Upper lobe of left lung (tissue), 6 donors: ENCODE data around the gene CXCR6. TPM values are rescaled to one million over a fixed set of nuclear protein-coding genes. Genes with fewer than 3 reads are reported as not detected.

Experiments
- ATAC-seq, 2 donors: fragments of 200-7000 bp; cut with Tn5 transposase; one replicate each; pipeline ENCODE4 v1.9.1; 2022; ENCODE audit warnings: mild to moderate bottlenecking in 2 of 2, moderate library complexity in 2 of 2; ENCODE audit not compliant: low FRiP score in 2 of 2
- DNase-seq, 2 donors: peaks; one replicate each; pipeline ENCODE4 v3.0.0-alpha.2; 2019 to 2020
- H3K27ac ChIP-seq, 4 donors: fragments of 200-600 bp; sonication (generic); one replicate each; pipeline ENCODE4 v1.5.1; 2016 to 2019
- H3K27me3 ChIP-seq, 4 donors: fragments of 200-600 bp; sonication (generic); one replicate each; pipeline ENCODE4 v1.5.1; 2017 to 2019
- H3K36me3 ChIP-seq, 4 donors: fragments of 200-600 bp; sonication (generic); one replicate each; pipeline ENCODE4 v1.5.1; 2016 to 2019
- H3K4me1 ChIP-seq, 4 donors: fragments of 200-600 bp; sonication (generic); one replicate each; pipeline ENCODE4 v1.5.1; 2018 to 2019
- H3K4me3 ChIP-seq, 4 donors: fragments of 200-600 bp; sonication (generic); one replicate each; pipeline ENCODE4 v1.5.1; 2017 to 2019; ENCODE audit warnings: mild to moderate bottlenecking in 2 of 4, moderate library complexity in 1 of 4
- H3K9me3 ChIP-seq, 4 donors: fragments of 200-600 bp; sonication (generic); one replicate each; pipeline ENCODE4 v1.5.1; 2018 to 2019
- EP300 ChIP-seq, 4 donors: sonication (generic); formaldehyde crosslinking; IDR thresholded peaks; one replicate each; pipeline ENCODE4 v1.5.1; 2017; ENCODE audit warnings: antibody characterized with exemption in 4 of 4, control low read depth in 2 of 4
- POLR2A ChIP-seq, 4 donors: fragments of 450-650 bp; IDR thresholded peaks; one replicate each; pipeline ENCODE4 v1.5.1; 2016 to 2017; ENCODE audit warnings: antibody characterized with exemption in 4 of 4, mild to moderate bottlenecking in 2 of 4
- POLR2AphosphoS5 ChIP-seq, 2 donors: sonication (generic); formaldehyde crosslinking; IDR thresholded peaks; one replicate each; pipeline ENCODE4 v1.5.1; 2017; ENCODE audit warnings: antibody characterized with exemption in 2 of 2
- WGBS, 2 donors: methylation state at CpG; one replicate each; pipeline ENCODE4 v1.1.5; 2017 to 2018; 5-methylcytosine and 5-hydroxymethylcytosine counted together
- total RNA-seq, 6 donors: library from RNA; depleted of rRNA in 4 of 6; stranded (reverse); fragments of >200 nt in 4 of 6; gene quantifications; one replicate each; pipeline versions ENCODE4 v1.1.0 to v1.2.1, GENCODE V29; 2016 to 2021
- TF ChIP-seq, protein P1 (sequence below), 6 experiments: fragments of 450-650 bp in 4 of 6; fragments of 200-600 bp in 2 of 6; sonication (generic) in 2 of 6; IDR thresholded peaks; one replicate each; pipeline ENCODE4 v1.5.1; 2016 to 2019; ENCODE audit warnings: antibody characterized with exemption in 6 of 6
- donor health status: DM: no; HTN: no; CAD: no; lungs with moderate emphysema.
- donor health status: DM: no; HTN: yes; CAD: no; lungs with severe emphysema.

The CXCR6 gene
- total RNA-seq, 6 donors from 2014 or later = 2.1 to 10.2 (median 3.0) TPM

DNA sequence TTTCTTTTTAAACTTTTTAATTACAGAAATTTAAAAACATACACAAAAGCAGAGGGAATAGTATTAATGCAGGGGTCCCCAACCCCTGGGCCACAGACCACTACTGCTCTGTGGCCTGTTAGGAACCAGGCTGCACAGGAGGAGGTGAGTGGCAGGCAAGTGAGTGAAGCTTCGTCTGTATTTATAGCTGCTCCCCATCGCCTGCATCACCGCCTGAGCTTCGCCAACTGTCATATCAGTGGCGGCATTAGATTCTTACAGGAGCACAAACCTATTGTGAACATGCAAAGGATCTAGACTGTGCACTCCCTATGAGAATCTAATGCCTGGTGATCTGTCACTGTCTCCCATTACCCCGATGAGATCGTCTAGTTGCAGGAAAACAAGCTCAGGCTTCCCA is 34.5 kb upstream of the CXCR6 start:
- ATAC-seq (no peak), DNase-seq (no peak)
- Histone ChIP-seq H3K9me3 (no peaks in the 10 kb centered on the region), H3K36me3 (no peaks in the 10 kb centered on the region), H3K4me1 (no peaks in the 10 kb centered on the region), H3K27ac (no peak overlapping the region), H3K4me3 (no peak overlapping the region), H3K27me3 (no peaks in the 10 kb centered on the region)
- TF ChIP-seq EP300 (IDR thresholded peaks at IDR 0.05) (no peak), POLR2AphosphoS5 (IDR thresholded peaks at IDR 0.05) (no peak), POLR2A (IDR thresholded peaks at IDR 0.05) (no peak)
- TF ChIP-seq, protein P1, sequence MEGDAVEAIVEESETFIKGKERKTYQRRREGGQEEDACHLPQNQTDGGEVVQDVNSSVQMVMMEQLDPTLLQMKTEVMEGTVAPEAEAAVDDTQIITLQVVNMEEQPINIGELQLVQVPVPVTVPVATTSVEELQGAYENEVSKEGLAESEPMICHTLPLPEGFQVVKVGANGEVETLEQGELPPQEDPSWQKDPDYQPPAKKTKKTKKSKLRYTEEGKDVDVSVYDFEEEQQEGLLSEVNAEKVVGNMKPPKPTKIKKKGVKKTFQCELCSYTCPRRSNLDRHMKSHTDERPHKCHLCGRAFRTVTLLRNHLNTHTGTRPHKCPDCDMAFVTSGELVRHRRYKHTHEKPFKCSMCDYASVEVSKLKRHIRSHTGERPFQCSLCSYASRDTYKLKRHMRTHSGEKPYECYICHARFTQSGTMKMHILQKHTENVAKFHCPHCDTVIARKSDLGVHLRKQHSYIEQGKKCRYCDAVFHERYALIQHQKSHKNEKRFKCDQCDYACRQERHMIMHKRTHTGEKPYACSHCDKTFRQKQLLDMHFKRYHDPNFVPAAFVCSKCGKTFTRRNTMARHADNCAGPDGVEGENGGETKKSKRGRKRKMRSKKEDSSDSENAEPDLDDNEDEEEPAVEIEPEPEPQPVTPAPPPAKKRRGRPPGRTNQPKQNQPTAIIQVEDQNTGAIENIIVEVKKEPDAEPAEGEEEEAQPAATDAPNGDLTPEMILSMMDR (IDR thresholded peaks at IDR 0.05) = no peak
- WGBS, 2 donors = 81 to 90% methylated on average over 7 of the region's 7 CpGs

DNA sequence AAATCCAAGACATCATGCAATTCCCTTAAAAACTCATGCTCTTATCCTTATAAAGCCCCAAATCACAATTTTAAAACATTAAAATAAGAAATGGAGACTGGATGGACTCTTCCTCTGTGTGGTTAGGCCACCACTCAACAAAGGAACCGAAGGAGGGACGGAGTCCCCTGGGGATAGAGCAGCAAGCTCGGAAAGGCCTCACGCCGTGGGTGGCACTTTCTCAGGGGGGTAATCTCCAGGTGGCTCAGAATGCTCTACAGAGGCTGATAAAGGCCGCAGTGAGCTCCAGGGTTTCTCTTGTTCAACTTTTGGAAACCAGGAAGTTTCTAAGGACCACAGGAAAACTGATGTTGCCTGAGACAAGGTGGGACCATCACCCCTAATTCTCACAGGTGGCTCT is 33.7 kb upstream of the CXCR6 start:
- no peaks in the 10 kb centered on the region for H3K4me1 ChIP-seq
- H3K9me3 ChIP-seq = no peaks in the 10 kb centered on the region
- H3K27ac ChIP-seq = no peak overlapping the region
- H3K36me3 ChIP-seq = no peaks in the 10 kb centered on the region
- no peak overlapping the region for H3K4me3 ChIP-seq
- ATAC-seq (no peak), DNase-seq (no peak)
- no peaks in the 10 kb centered on the region for H3K27me3 ChIP-seq
- 90 to 92% methylated on average over 6 of the region's 6 CpGs for WGBS, 2 donors
- no peak for TF ChIP-seq POLR2AphosphoS5 (IDR thresholded peaks at IDR 0.05)
- no peak for TF ChIP-seq POLR2A (IDR thresholded peaks at IDR 0.05)
- TF ChIP-seq, protein P1 (IDR thresholded peaks at IDR 0.05) = no peak
- TF ChIP-seq EP300 (IDR thresholded peaks at IDR 0.05) = no peak

DNA sequence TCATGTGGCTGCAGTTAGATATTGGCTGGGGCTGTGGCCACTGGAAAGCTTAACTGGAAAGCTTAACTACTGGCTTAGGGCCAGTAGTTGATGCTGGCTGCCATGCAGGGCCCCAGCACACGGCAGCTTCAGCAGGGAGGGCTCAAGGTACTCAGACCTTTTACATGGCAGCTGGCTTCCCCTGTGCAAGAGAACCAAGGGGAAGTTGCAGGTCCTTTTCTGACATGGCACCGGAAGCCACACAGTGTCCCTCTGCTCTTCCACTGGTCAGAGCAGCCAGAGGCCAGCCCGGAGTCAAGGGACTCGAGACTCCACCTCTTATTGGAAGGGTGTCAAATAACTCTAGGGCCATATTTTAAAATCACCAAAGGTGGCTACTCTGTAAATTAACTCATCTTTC is 32.4 kb upstream of the CXCR6 start:
- Histone ChIP-seq H3K9me3 (no peaks in the 10 kb centered on the region), H3K4me3 (no peak overlapping the region), H3K36me3 (no peaks in the 10 kb centered on the region), H3K4me1 (no peaks in the 10 kb centered on the region), H3K27me3 (no peaks in the 10 kb centered on the region), H3K27ac (no peak overlapping the region)
- 87 to 100% methylated on average over 1 to 4 of the region's 4 CpGs for WGBS, 2 donors
- TF ChIP-seq, protein P1 (IDR thresholded peaks at IDR 0.05) = no peak
- TF ChIP-seq POLR2A (IDR thresholded peaks at IDR 0.05) (no peak), POLR2AphosphoS5 (IDR thresholded peaks at IDR 0.05) (no peak), EP300 (IDR thresholded peaks at IDR 0.05) (no peak)
- no peak for DNase-seq
- ATAC-seq = no peak

DNA sequence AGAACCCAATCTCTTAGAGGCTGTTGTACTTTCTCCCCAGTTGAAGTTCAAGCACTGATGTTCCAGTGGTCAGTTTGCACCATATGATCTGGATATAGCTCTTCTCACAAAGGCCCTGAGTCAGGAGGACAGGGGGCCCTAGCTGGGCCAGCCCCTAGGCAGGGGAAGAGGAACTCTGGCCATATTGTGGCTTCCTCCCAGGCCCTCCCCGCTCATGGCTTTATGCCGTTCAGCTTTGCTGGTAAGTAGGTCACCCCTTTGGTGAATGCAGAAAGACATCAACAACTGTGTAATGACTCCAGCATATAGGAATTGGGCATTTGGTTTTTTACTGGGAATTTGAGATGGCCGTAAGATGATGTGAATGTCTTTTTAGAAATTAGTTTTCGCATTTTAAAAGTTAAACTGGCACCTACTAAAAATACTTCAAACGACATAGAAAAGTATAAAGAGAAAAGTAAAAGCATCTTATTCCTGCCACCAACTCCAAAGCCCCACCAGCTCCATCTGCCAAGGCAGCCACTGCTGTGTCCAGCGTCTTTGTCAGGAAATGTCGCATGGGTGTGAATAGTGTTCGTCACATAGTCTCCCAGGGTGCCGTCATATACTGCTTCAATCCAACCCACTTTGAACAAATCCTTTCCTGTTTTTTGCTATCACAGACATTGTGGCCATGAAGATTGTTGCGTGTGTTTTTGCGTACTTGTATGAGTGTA is 31.6 kb upstream of the CXCR6 start:
- H3K27me3 ChIP-seq = no peaks in the 10 kb centered on the region
- ATAC-seq = no peak
- no peaks in the 10 kb centered on the region for H3K36me3 ChIP-seq
- 91% methylated on average over 11 of the region's 11 CpGs for WGBS, 2 donors
- H3K4me3 ChIP-seq = no peak overlapping the region
- H3K4me1 ChIP-seq = peaks cover 0 to 4% (median 0%) of the 10 kb centered on the region in 4 donors
- TF ChIP-seq, protein P1 (IDR thresholded peaks at IDR 0.05) = no peak
- TF ChIP-seq EP300 (IDR thresholded peaks at IDR 0.05) = no peak
- TF ChIP-seq POLR2AphosphoS5 (IDR thresholded peaks at IDR 0.05) = no peak
- TF ChIP-seq POLR2A (IDR thresholded peaks at IDR 0.05) = no peak
- no peak overlapping the region for H3K27ac ChIP-seq
- no peaks in the 10 kb centered on the region for H3K9me3 ChIP-seq
- no peak for DNase-seq

DNA sequence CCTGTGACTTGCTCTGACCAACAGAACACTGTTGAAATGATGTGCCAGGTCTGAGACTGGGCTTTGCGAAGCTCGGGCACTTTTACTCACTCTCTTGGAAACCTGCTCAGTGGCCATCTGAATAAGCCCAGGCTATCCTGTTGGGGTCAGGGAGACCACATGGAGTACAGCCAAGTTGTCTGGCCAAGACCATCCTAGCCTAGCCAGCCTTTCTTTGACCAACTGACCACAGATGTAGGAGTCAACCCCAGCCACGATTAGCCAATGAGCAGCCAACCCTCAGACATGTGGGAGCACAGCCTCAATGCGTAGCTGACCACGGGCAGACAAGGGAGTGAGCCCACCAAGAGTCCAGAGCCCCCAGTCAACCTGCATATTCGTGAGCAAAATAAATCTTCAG is 30.8 kb upstream of the CXCR6 start:
- WGBS, 2 donors = 93 to 96% methylated on average over 5 of the region's 6 CpGs
- H3K9me3 ChIP-seq = no peaks in the 10 kb centered on the region

More for the DNA sequence above, 30.8 kb upstream of the CXCR6 start:
- Histone ChIP-seq H3K4me1 (peaks cover 0 to 4% (median 0%) of the 10 kb centered on the region in 4 donors), H3K36me3 (no peaks in the 10 kb centered on the region), H3K27me3 (no peaks in the 10 kb centered on the region), H3K27ac (no peak overlapping the region), H3K4me3 (no peak overlapping the region)
- ATAC-seq = no peak
- no peak for DNase-seq
- TF ChIP-seq POLR2A (IDR thresholded peaks at IDR 0.05) (no peak), EP300 (IDR thresholded peaks at IDR 0.05) (no peak), POLR2AphosphoS5 (IDR thresholded peaks at IDR 0.05) (no peak)
- TF ChIP-seq, protein P1 (IDR thresholded peaks at IDR 0.05) = no peak
